Trophoblast cell (in vitro differentiated cells and primary cell): ENCODE results near the gene FOXK1.
A peak's percentile ranks its signal among the peaks of the same experiment; 100 is the strongest.

Experiments used
- DNase-seq, 2 donors: peaks; one replicate each; pipeline ENCODE4 v3.0.0-alpha.2; 2016
- H2AFZ ChIP-seq: 2 replicates; pipeline ENCODE4 v1.6.1; 2013; ENCODE audit warnings: low read length, moderate library complexity, mild to moderate bottlenecking; ENCODE audit not compliant: insufficient read depth, poor library complexity
- H2AK5ac ChIP-seq: 2 replicates; pipeline ENCODE4 v1.6.1; 2013; ENCODE audit warnings: mild to moderate bottlenecking, low read length
- H2BK120ac ChIP-seq: 2 replicates; pipeline ENCODE4 v1.6.1; 2013; ENCODE audit warnings: low read length, mild to moderate bottlenecking, moderate library complexity; ENCODE audit not compliant: insufficient read depth, poor library complexity
- H2BK12ac ChIP-seq: 2 replicates; pipeline ENCODE4 v1.6.1; 2013; ENCODE audit warnings: mild to moderate bottlenecking, low read length, moderate library complexity
- H2BK5ac ChIP-seq: 2 replicates; pipeline ENCODE4 v1.6.1; 2013; ENCODE audit warnings: low read length, low read depth, moderate library complexity, mild to moderate bottlenecking; ENCODE audit not compliant: poor library complexity
- H3K14ac ChIP-seq: 2 replicates; pipeline ENCODE4 v1.6.1; 2013; ENCODE audit warnings: mild to moderate bottlenecking, low read length
- H3K18ac ChIP-seq: 2 replicates; pipeline ENCODE4 v1.6.1; 2013; ENCODE audit warnings: mild to moderate bottlenecking, low read length
- H3K23ac ChIP-seq: 2 replicates; pipeline ENCODE4 v1.6.1; 2013; ENCODE audit warnings: low read length
- H3K27ac ChIP-seq: 2 replicates; pipeline ENCODE4 v1.5.1; 2013; ENCODE audit warnings: low read depth, mild to moderate bottlenecking, inconsistent platforms, low read length, moderate library complexity
- H3K27me3 ChIP-seq: 2 replicates; pipeline ENCODE4 v1.6.1; 2013; ENCODE audit warnings: inconsistent platforms, mild to moderate bottlenecking, low read length, moderate library complexity; ENCODE audit not compliant: insufficient read depth
- H3K36me3 ChIP-seq, 2 experiments: 1 replicate in 1 of 2; 2 replicates in 1 of 2; pipeline ENCODE4 v1.6.1; 2013; ENCODE audit warnings: low read length in 2 of 2, mild to moderate bottlenecking in 2 of 2, moderate library complexity in 1 of 2; ENCODE audit not compliant: insufficient read depth in 2 of 2, control insufficient read depth in 1 of 2
- H3K4ac ChIP-seq: 2 replicates; pipeline ENCODE4 v1.6.1; 2013; ENCODE audit warnings: low read depth, mild to moderate bottlenecking, low read length, moderate library complexity
- H3K4me1 ChIP-seq, 2 experiments: 1 replicate in 1 of 2; 2 replicates in 1 of 2; pipeline ENCODE4 v1.6.1; 2013; ENCODE audit warnings: low read length in 2 of 2, mild to moderate bottlenecking in 2 of 2, moderate library complexity in 1 of 2; ENCODE audit not compliant: insufficient read depth in 2 of 2, control insufficient read depth in 1 of 2
- H3K4me2 ChIP-seq: 2 replicates; pipeline ENCODE4 v1.6.1; 2013; ENCODE audit warnings: inconsistent platforms, mild to moderate bottlenecking, low read length, moderate library complexity
- H3K4me3 ChIP-seq: 2 replicates; pipeline ENCODE4 v1.5.1; 2013; ENCODE audit warnings: mild to moderate bottlenecking, low read depth, low read length, inconsistent platforms
- H3K79me1 ChIP-seq: one replicate; pipeline ENCODE4 v1.6.1; 2013; ENCODE audit warnings: low read length
- H3K79me2 ChIP-seq: 2 replicates; pipeline ENCODE4 v1.6.1; 2013; ENCODE audit warnings: low read length, mild to moderate bottlenecking; ENCODE audit not compliant: control insufficient read depth, insufficient read depth, poor library complexity
- H3K9ac ChIP-seq: 2 replicates; pipeline ENCODE4 v1.6.1; 2013; ENCODE audit warnings: mild to moderate bottlenecking, low read length
- H3K9me3 ChIP-seq: 2 replicates; pipeline ENCODE4 v1.6.1; 2013; ENCODE audit warnings: low read depth, mild to moderate bottlenecking, control low read depth, inconsistent platforms, low read length; ENCODE audit not compliant: insufficient read depth
- H4K12ac ChIP-seq: 2 replicates; pipeline ENCODE4 v1.6.1; 2013; ENCODE audit warnings: low read depth, mild to moderate bottlenecking, low read length, moderate library complexity
- H4K8ac ChIP-seq: 2 replicates; pipeline ENCODE4 v1.6.1; 2013; ENCODE audit warnings: low read depth, mild to moderate bottlenecking, low read length, moderate library complexity
- H4K91ac ChIP-seq: one replicate; pipeline ENCODE4 v1.6.1; 2013; ENCODE audit warnings: low read depth, mild to moderate bottlenecking, low read length, moderate library complexity
- WGBS: extraction: QIAGEN DNeasy Blood & Tissue Kit; methylation state at CpG from one replicate; pipeline ENCODE4 v1.1.7; 2013; ENCODE audit warnings: missing lambda C conversion rate; ENCODE audit not compliant: insufficient read length, insufficient coverage; ENCODE audit errors: extremely low coverage; 5-methylcytosine and 5-hydroxymethylcytosine counted together

Gene FOXK1

DNA sequence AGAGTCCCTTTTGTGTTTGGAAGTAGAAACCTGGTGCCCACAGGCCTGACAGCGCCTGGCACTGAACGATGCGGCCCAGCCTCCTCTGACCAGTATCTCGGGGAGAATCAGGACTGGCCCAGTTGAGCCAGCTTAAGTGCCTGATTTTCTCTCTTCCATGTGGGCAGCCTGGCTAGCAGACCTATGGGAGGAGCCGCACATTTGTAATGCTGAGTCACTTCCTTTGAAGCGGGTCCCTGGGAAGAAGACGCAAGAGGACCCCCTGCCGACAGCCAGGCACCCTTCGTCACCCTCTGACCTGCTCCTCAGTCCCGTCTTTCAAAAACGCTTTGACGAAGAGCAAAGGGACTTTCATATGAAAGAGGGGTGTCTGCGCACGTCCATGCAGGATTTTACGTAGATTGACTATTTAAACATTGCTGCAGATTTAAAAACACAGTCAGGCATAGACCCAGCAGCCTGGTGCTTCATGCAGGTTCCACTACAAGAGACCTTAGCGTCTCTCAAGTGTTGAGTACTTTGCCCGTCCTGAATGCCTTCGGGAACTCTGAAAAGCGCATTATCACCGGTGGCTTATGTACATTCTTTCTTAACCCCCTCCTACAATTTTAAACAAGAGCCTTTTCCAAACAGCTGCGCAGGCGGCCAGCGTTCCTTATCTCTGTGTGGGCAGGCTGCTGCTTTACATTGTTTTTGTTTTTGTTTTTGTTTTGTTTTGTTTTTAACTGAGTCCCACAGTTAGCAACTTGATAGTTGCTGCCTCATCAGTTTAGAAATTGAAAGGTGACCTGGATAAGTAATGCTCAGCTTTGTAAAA is 56.8 kb downstream of the FOXK1 start:
- H3K36me3 ChIP-seq, result peaks cover 11 to 13% of the 10 kb centered on the region in 2 experiments
- H2BK12ac ChIP-seq, result peak overlapping the region; percentile 62
- peak overlapping the region; percentile 46 for H4K8ac ChIP-seq
- H3K27me3 ChIP-seq, result no peaks in the 10 kb centered on the region
- H4K12ac ChIP-seq, result no peak overlapping the region
- peak overlapping the region; percentile 72 for H4K91ac ChIP-seq
- no peaks in the 10 kb centered on the region for H3K79me2 ChIP-seq
- peak overlapping the region; percentile 22 for H3K4me2 ChIP-seq
- H2AFZ ChIP-seq, result no peak overlapping the region
- peak overlapping the region; percentile 61 for H3K27ac ChIP-seq
- H3K14ac ChIP-seq, result peak overlapping the region; percentile 53
- no CpG with 5 or more reads among the region's 23 CpGs for WGBS
- peak overlapping the region; percentile 90 for H2AK5ac ChIP-seq
- H3K18ac ChIP-seq, result peak overlapping the region; percentile 78
- H3K4ac ChIP-seq, result peak overlapping the region; percentile 29
- no peak overlapping the region for H3K23ac ChIP-seq
- H2BK5ac ChIP-seq, result peak overlapping the region; percentile 71
- H3K9me3 ChIP-seq, result peaks cover 2% of the 10 kb centered on the region
- H3K4me1 ChIP-seq, result peaks cover 13 to 15% of the 10 kb centered on the region in 2 experiments
- no peak overlapping the region for H3K9ac ChIP-seq
- no peak overlapping the region for H3K4me3 ChIP-seq
- peak overlapping the region; percentile 72 for H2BK120ac ChIP-seq
- H3K79me1 ChIP-seq, result peaks cover 10% of the 10 kb centered on the region
- peak; percentile 69 to 84 for DNase-seq

DNA sequence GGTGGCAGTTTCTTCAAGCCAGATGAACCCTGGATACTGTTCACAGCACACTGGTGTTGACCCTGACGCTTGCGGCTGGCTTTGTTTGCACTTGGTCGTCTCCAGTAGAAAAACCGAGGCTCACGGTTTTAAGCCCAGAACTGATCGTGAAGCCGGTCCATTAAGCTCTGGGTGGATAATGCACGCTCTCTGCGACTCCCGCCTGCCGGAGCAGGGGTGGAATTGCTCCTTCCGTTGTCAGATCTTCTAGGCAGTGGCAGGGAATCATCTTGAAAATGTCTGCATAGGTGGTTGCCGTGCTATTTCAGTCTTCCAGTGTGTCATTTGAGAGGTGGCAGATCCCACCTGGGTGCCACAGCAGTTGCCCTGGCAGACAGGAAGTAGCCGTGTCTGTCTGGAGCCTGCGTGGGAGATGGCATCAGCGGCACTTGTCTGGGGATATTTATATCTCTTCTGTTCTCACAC is 57.5 kb downstream of the FOXK1 start:
- H3K27ac ChIP-seq, result peak overlapping the region; percentile 61
- no peak overlapping the region for H3K4ac ChIP-seq
- no peaks in the 10 kb centered on the region for H3K79me2 ChIP-seq
- no peak overlapping the region for H3K4me2 ChIP-seq
- peaks cover 18 to 19% of the 10 kb centered on the region in 2 experiments for H3K4me1 ChIP-seq
- peaks cover 11 to 13% of the 10 kb centered on the region in 2 experiments for H3K36me3 ChIP-seq
- WGBS, result no CpG with 5 or more reads among the region's 16 CpGs
- peaks cover 2% of the 10 kb centered on the region for H3K9me3 ChIP-seq
- H2BK120ac ChIP-seq, result no peak overlapping the region
- no peak overlapping the region for H3K4me3 ChIP-seq
- no peak overlapping the region for H3K18ac ChIP-seq
- peak overlapping the region; percentile 66 for H2BK12ac ChIP-seq
- no peak overlapping the region for H2AFZ ChIP-seq
- no peak overlapping the region for H2BK5ac ChIP-seq
- H3K9ac ChIP-seq, result no peak overlapping the region
- no peak overlapping the region for H2AK5ac ChIP-seq
- peak overlapping the region; percentile 51 for H4K91ac ChIP-seq
- peak overlapping the region; percentile 3 for H4K8ac ChIP-seq
- H3K23ac ChIP-seq, result no peak overlapping the region
- peak in 1 of 2 donors; percentile 46 for DNase-seq
- H4K12ac ChIP-seq, result no peak overlapping the region
- no peaks in the 10 kb centered on the region for H3K27me3 ChIP-seq
- H3K79me1 ChIP-seq, result peaks cover 15% of the 10 kb centered on the region
- H3K14ac ChIP-seq, result no peak overlapping the region

- H3K27me3 ChIP-seq, result no peaks in the 10 kb centered on the region
- H3K9ac ChIP-seq, result no peak overlapping the region
- H3K4me2 ChIP-seq, result no peak overlapping the region
- H2BK120ac ChIP-seq, result no peak overlapping the region
- no peak overlapping the region for H2BK12ac ChIP-seq
- H3K18ac ChIP-seq, result no peak overlapping the region
- no peak overlapping the region for H3K23ac ChIP-seq
- H3K36me3 ChIP-seq, result peaks cover 11 to 13% of the 10 kb centered on the region in 2 experiments
- no CpG with 5 or more reads among the region's 22 CpGs for WGBS
- H4K12ac ChIP-seq, result no peak overlapping the region
- no peak for DNase-seq
- H4K91ac ChIP-seq, result no peak overlapping the region
- no peak overlapping the region for H3K4me3 ChIP-seq
- no peak overlapping the region for H2AFZ ChIP-seq
- H3K9me3 ChIP-seq, result peaks cover 2% of the 10 kb centered on the region
- peaks cover 17% of the 10 kb centered on the region for H3K79me1 ChIP-seq
- H4K8ac ChIP-seq, result no peak overlapping the region
- H3K27ac ChIP-seq, result no peak overlapping the region
- no peak overlapping the region for H3K4ac ChIP-seq
- H3K79me2 ChIP-seq, result no peaks in the 10 kb centered on the region
- H2AK5ac ChIP-seq, result no peak overlapping the region
- H2BK5ac ChIP-seq, result no peak overlapping the region
- no peak overlapping the region for H3K14ac ChIP-seq
- peaks cover 18 to 20% of the 10 kb centered on the region in 2 experiments for H3K4me1 ChIP-seq
Observed at GRCh38 chr7:4740796-4741195, 58.7 kb downstream of the FOXK1 start.

GRCh38 chr7:4742051-4742573 is 60.0 kb downstream of the FOXK1 start:
- no peak overlapping the region for H2BK120ac ChIP-seq
- H3K9me3 ChIP-seq, result peaks cover 2% of the 10 kb centered on the region
- no peak overlapping the region for H3K4me2 ChIP-seq
- no peak overlapping the region for H3K14ac ChIP-seq
- no peak overlapping the region for H2AFZ ChIP-seq
- no peak overlapping the region for H3K9ac ChIP-seq
- H3K23ac ChIP-seq, result no peak overlapping the region
- no peak overlapping the region for H2AK5ac ChIP-seq
- no peak overlapping the region for H3K27ac ChIP-seq
- H3K27me3 ChIP-seq, result no peaks in the 10 kb centered on the region
- no peak overlapping the region for H4K12ac ChIP-seq
- H2BK12ac ChIP-seq, result no peak overlapping the region
- WGBS, result no CpG with 5 or more reads among the region's 23 CpGs
- peaks cover 18 to 20% of the 10 kb centered on the region in 2 experiments for H3K4me1 ChIP-seq
- H3K4me3 ChIP-seq, result no peak overlapping the region
- no peak overlapping the region for H3K4ac ChIP-seq
- no peak for DNase-seq
- H2BK5ac ChIP-seq, result no peak overlapping the region
- peaks cover 11 to 13% of the 10 kb centered on the region in 2 experiments for H3K36me3 ChIP-seq
- H3K79me2 ChIP-seq, result peaks cover 1% of the 10 kb centered on the region
- H4K8ac ChIP-seq, result no peak overlapping the region
- no peak overlapping the region for H3K18ac ChIP-seq
- no peak overlapping the region for H4K91ac ChIP-seq
- H3K79me1 ChIP-seq, result peaks cover 17% of the 10 kb centered on the region
